Measurements from ENCODE around the gene SNCB. TPM values are rescaled to one million over a fixed set of nuclear protein-coding genes. Genes with fewer than 3 reads are reported as not detected.

Gene SNCB
- total and polyA plus RNA-seq, 2 of the 8 experiments (the other 6 are each of a cell fraction or from before 2014, with no cell fraction given): 4.2 to 5.9 TPM

- TF ChIP-seq RBBP5 (IDR thresholded peaks at IDR 0.05; ENCODE audit: borderline replicate concordance, low read depth, low read length) (no peak), CBX5 (IDR thresholded peaks at IDR 0.05; ENCODE audit: low read depth, low read length) (no peak), CTBP2 (IDR thresholded peaks at IDR 0.05; ENCODE audit: borderline replicate concordance, insufficient read depth, insufficient read length, low read length) (no peak), JUN (IDR thresholded peaks at IDR 0.05; ENCODE audit: low read depth, low read length) (no peak), NANOG (IDR thresholded peaks at IDR 0.05; ENCODE audit: insufficient read depth, low read depth, low read length, poor library complexity, severe bottlenecking) (no peak), RXRA (IDR thresholded peaks at IDR 0.05; ENCODE audit: insufficient read depth, low read depth, low read length) (no peak), MAFK (IDR thresholded peaks at IDR 0.05; ENCODE audit: low read depth, low read length) (no peak), TCF12 (IDR thresholded peaks at IDR 0.05; ENCODE audit: low read depth, low read length) (no peak)
These were observed 52.8 kb downstream of the SNCB start (continued) for GRCh38 chr5:176577312-176578176.
